Measurements from ENCODE around the gene LENG9.

Gene LENG9

DNA sequence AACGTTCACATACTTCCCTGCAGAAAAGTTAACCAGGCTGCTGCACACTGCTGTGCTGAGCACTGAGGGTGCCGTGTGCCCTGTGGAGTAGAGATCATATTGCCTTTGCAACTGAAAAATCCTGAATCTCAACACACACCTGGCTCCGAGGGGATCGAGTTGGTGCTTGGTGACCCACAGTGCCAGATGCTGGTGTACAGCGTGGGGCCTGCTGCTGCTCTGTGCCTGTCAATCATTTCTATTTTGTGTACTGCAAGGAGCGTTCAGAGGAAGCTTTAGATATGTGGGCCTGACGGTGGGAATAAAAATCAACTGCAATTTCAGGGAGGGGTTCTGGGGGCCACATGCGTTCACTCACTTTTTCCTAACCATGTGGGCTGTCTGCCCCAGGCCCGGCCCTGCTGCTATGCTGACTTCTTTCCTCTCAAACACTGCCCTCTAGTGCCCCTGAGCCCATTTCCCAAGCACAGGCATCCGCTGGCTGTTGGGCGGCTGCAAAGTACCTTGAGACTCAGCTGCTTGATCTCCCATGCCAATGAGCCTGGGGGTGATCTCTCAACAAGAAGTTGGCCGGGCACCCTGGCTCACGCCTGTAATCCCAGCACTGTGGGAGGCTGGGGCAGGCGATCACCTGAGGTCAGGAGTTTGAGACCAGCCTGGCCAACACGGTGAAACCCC lies 24.3 kb downstream of the LENG9 start:
- DNase-seq (ENCODE audit: low read depth): no peak

DNA sequence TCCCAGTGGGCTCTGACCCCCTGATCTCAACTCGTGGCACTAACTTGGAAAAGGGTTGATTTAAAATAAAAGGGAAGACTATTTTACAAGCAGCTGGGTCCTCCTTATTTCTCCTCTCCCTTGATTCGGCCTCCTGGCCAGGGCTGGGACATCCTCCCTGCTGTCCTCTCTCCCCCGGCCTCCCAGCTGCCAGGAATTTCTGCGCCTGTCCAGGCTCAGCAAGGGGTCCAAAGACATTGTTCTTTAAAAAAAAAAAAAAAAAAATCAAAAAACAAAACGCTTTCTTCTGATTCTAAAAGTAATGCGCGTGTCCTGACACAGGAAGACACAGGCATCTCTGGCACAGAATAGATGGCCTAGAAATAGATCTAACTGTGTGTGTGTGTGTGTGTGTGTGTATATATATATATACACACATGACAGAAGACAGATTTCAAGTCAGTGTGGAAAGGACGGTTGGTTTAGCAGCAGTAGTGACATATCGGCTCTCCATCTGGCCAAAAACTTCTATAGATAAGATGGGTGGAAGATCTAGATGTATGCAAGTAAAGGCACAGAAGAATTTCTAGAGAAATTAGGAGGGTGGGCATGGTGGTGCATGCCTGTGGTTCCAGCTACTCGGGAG lies 26.8 kb downstream of the LENG9 start:
- no peak for DNase-seq (ENCODE audit: low read depth)

DNA sequence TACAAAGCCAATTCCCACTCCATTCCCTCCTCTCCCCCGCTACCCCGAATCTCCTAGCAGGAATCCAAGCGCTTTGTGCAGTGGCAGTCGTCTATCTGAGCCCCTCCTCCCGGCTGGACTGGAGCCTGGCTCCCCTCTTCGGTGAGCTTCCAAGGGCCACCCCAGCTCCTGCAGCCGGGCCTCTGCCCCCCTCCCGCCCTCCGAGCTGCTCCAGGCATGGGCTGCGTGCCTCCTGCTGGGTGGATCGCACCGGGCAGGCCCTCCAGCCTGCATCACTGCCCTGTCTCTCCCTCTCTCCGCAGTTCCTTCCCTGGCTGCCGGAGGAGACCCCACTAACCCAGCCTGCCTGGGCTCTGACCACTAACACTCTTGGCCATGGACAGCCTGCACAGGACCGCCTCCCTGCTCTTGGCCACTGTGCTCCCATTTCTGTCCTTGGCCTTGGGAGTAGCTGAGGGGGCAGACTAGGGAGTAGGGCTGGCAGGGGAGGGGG lies 27.5 kb downstream of the LENG9 start:
- no peak for DNase-seq (ENCODE audit: low read depth)

DNA sequence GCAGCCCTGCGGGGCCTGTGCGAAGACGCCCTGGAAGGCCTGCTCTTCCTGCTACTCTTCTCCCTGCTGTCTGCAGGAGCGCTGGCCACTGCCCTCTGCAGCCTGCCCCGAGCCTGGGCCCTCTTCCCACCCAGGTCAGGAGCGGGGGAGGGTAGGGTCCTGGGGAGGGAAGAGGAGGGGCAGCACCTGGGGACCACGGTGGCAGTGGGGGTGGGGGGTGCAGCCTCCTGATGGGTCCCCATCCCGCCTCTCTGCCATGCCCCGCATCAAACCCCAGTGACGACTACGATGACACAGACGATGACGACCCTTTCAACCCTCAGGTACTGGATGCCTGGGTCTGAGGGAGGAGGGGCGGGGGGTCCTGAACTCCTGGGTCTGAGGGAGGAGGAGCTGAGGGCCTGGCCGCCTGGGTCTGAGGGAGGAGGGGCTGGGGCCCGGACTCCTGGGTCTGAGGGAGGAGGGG lies 28.0 kb downstream of the LENG9 start:
- DNase-seq (ENCODE audit: low read depth): no peak

DNA sequence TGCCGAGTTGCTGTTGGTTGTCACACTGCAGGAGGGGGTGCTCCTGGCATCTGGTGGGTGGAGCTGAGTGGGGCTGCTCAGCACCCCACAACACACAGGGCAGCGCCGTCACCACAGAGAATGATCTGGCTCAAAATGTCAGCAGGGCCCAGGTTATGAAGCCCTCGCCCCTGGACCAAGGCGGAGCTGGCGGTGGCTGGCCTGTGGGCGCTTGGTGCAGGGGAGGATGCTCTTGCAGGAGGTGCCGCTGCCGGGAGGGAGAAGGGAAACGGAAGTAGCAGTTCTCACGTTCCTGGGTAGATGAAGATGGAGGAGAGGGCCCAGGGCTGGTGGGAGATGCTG lies 28.7 kb downstream of the LENG9 start:
- DNase-seq (ENCODE audit: low read depth): no peak

DNA sequence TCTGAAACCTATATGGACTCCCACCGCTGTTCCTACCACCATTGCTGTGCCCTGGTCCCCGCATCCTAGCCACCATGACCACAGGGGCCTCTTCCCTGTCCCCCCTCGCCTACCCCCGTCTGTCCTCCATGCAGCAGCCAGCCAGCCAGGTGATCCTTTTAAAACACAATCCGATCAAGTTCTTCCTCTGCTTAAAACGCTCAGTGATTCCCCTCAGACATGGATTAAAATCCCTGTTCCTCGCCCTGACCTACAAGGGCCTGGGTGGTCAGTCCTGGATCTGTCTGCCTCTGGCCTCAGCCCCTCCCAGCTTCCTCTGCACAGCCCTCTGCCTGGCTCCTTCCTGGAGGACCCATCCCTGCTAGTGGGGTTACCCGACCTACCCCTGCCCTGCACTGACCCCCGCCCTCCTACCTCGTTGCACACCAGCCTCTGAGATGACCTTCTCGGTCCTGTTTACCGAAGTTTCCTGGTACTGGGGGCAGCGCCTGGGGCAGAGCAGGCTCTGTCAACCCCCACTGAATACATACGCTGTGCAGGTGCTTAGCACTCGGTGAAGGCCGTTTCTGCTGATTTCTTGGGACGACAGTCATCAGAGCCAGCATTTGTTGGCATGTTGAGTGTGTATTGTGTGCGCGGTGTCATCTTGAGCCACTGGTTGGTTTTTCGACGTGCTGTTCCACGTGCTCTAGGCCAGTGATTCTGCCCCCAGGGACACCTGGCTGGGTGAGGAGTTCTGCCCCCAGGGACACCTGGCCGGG lies 29.3 kb downstream of the LENG9 start:
- no peak for DNase-seq (ENCODE audit: low read depth)

DNA sequence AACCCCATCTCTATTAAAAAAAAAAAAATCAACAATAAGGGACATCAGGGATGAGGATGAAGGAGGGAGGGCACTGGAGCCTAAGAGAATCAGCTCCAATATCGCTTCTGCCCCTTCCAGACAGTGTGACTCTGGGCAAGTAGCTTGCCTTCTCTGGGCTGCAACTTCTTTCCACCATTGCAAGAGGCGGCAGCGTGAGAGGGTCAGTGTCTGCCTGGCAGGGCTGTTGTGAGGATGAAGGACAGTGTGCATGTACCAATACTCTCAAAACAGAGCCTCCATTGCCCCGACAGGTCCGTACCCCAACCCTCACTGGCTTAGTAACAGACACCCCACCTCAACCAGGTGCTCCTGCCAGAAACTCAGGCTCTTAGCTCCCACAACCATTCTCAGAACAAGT lies 29.9 kb downstream of the LENG9 start:
- no peak for DNase-seq (ENCODE audit: low read depth)

DNA sequence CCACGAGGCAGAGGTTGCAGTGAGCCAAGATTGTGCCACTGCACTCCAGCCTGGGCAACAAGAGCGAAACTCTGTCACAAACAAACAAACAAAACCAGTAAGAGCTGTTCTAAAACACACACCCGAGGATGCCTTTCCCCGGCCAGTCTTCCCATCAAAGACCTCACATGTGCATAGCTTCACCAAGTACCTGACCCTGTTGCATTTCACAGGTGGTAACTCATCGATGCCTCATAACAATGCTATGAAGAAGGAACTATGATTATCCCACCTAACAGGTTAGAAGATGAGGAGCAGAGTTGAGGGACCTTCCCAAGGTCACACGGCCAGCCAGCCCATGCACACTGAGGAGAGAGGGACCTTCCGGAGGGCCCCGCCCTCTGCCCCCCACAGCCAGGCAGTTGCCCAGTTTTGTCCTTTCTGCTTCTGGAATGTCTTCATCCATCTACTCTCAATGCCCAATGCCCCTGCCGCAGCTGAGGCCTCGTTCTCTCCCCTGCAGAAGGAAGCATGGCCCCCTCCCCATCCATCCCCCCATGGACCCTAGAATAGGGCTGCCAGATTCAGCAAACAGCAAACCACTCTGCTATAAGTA lies 31.3 kb downstream of the LENG9 start:
- DNase-seq (ENCODE audit: low read depth): no peak

DNA sequence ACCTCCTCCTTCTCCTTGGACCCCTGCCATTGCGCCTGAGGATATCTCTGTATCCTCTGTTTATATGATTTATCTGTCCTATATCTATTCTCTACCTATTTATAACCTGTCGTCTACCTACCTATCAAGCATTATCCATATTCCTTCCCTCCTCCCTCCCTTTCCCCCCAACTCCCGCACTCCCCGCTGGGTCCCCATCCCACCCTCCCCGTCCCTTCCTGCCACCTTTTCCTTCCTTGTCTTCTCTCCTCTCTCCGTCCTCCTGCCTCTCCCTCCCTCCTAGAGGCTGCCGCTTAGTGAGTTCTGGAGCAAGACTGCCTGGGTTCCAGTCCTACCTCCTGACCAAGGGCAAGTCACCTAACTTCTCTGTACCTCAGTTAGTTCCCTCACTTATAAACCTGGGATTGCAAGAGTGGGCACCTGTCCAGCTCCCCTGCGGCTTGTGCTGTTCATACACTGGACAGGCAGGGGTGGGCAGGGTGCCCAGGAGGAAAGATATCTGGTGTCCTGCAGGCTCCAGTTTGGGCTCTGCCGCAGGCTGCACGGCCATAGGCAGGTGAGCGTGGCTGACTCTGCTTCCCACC lies 32.2 kb downstream of the LENG9 start:
- no peak for DNase-seq (ENCODE audit: low read depth)

DNA sequence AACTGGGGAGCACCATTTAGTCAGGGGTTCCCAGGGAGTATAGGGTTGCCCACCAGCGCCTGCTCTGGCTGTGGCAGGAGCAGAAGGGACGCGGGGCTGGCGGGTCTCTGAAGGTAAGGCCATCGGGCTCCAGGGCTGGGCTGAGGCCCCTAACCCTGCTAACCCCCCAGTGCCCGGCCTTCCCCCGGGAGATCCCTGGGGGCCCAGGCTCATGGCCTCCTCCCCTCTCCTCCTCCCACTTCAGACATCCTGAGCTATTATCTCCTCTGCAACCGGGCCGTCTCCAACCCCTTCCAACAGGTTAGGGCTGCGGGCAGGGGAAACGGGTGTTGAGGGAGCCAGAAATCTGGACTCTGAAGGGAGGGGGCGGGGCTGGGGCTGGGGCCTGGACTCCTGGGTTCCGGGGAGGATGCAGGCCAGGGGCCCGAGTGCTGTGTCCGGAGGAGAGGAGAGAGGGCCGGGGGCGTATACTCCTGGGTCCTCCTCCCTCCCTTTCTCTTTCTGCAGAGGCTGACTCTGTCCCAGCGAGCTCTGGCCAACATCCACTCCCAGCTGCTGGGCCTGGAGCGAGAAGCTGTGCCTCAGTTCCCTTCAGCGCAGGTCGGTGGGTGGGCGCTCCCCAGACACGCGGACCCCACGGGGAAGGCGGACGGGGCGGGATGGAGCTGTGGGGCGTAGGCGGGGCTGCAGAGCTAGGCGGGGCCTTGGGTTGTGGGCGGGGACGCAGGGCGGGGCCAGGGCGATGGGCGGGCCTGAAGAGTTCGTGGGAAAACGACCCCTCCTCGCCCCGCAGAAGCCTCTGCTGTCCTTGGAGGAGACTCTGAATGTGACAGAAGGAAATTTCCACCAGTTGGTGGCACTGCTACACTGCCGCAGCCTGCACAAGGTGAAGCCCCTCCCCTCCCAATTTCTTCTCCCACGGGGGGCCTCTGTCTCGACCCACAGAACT lies 33.0 kb downstream of the LENG9 start:
- DNase-seq (ENCODE audit: low read depth): no peak

DNA sequence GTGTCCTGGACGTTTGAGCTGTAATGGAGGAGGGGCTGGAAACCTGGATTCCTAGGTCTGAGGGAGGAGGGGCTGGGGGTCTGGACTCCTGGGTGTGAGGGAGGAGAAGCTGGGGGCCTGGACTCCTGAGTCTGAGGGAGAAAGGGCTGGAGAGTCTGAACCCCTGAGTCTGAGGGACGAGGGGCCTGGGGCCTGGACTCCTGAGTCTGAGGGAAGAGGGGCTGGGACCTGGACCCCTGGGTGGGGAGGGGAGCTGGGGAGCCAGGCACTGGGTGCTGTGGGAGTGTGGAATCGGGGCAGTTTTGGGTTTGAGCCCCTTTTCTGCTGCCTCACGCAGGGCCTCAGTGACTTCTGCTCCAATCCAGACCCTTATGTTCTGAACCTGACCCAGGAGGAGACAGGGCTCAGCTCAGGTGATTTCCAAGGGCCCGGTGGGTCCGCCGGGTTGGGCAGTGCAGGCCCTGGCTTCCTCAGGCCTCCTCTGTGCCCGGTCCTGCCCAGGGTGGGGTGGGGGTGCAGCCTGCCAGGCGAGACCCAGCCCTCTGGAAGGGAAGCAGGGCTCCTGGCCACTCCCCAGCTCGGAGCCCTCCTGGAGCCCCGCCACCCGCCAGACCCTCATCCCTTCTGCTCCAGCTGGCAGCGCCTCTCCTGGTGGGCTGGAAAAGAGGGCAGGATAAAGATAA lies 33.9 kb downstream of the LENG9 start:
- no peak for DNase-seq (ENCODE audit: low read depth)

DNA sequence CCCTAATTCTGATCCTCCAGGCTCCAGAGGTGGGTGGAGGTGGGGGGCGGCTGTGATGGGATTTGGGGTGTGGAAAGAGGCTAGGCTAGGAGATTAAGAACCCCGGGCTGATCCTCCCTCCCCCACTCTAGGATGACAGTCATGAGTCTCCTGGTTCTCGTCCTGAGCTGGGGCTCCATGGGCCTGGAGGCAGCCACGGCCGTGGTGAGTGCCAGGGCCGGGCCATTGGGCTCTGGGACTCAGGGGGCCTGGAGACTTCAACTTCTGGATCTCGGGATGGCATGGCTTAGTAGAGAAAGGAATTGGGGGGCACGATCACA lies 34.4 kb downstream of the LENG9 start:
- DNase-seq (ENCODE audit: low read depth): no peak

DNA sequence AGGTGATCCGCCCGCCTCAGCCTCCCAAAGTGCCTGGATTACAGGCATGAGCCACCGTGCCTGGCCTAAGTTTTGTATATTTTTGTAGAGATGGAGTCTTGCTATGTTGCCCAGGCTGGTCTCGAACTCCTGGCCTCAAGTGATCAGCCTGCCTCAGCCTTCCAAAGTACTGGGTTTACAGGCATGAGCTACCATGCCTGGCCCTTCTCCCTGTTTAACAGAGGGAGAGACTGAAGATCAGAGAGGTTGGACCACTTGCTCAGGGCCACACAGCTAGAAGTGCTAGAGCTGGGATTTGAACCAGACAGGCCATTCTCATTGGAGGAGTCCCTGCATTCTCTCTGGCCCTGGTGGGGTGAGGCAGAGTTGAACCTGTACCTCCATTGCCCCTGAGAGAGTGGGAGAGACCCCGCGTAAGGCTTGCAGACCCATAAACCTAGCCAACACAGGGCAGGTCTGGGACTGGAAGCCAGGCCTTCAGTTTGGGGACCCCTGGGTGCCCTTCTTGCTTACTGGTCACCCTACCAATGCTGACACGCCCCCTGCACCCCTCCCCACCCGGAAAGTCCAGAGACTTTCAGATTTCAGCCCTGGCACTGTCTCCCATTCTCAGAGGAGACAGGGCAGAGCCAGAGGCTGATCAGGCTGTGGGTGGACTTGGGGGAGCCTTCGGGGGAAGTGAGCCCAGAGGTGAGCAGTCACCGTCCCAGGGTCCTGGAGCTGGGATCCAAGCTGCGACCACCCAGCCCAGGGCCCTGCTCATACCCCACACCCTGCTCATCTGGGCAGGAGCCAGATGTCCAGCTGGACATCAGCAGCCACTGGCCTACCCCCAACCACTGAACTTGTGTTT lies 35.0 kb downstream of the LENG9 start:
- DNase-seq (ENCODE audit: low read depth): no peak

DNA sequence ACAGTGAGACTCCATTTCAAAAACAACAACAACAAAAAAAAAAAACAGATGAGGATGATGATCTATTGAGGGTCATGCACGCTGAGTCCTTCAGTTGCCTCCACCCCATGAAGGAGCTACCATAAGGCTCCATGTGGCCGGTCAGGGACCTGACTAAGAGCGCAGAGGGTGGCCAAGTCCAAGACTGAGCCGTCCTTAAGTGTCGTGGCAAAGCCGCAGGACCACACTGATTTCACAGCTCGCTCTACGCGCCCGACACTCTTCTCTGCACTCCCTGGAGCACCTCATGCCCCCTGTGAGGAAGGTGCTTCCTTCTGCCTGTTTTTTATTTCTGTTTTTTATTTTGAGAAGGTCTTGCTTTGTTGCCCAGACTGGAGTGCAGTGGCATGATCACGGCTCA lies 36.0 kb downstream of the LENG9 start:
- no peak for DNase-seq (ENCODE audit: low read depth)

DNA sequence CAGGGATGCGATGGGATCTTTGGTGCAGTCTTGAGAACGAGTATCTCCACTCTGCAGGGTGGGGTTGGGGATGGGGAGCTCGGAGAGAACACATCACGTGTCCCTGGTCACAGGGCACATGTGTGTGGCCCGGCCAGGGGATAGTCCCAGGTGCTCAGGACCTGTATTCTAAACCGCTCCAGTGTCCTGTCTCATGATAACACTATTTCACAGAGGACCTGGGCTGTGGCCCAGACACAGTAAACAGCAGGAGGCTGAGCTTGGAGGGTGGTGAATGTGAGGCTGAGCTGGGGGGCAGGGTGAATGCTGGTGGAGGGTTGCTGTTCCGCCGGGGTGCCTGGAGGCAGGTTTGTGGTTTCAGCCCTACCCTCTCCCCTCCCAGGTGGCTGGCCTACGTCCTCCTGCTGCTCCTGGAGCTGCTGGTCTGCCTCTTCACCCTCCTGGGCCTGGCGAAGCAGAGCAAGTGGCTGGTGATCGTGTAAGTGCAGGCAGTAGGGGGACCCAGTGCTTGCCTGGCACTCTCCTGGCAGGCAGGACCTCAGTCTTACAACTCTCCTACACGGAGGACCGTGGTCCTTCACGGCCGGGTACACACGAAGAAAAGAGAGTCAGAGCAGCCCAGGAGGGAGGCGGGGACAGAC lies 37.2 kb downstream of the LENG9 start:
- DNase-seq (ENCODE audit: low read depth): no peak

DNA sequence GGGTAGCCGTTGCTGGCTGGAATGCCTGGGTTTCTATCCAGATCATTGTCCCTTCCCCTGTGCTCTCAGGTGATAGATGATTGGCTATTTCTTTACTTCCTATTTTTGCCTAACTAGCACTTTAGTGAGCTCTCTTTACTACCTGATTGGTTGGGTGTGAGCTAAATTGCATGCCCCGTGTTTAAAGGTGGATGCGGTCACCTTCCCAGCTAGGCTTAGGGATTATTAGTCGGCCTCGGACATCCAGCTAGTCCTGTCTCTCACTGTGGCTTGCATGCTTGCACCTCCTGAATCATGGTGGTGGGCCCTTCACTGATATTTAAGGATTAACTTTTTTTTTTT lies 38.2 kb downstream of the LENG9 start:
- no peak for DNase-seq (ENCODE audit: low read depth)

DNA sequence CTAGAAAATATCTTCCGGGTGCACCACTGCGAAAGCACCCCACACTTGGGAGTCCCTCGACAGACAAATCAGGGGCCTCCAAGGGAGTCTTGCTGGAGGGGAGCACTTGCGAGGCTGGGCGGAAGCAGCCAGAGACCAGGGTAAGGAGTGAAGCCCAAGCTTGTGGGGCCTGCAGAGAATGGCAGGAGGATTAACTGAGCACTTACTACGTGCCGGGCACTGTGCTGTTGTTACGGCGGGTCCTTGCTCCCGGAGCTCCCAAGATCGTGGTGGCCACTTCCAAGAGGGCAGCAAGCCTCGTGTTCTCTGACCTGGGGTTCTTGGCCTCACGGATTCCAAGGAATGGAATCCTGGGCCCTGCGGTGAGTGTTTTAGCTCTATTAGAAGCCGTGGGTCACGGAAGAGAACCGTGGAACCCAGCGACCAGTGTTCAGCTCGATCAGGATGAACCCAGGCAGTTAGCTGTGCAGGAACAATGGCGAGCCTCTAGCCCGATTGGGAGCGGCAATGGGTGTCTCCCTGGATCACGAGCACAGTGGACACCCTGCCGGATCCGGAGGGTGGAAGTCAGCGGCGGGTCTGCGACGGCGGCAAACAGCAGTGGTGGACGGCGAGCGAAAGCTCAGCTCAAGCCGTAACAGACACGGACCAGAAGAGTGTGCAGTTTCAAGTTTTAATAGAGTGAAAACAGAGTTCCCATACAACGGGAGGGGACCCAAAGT lies 38.8 kb downstream of the LENG9 start:
- no peak for DNase-seq (ENCODE audit: low read depth)

DNA sequence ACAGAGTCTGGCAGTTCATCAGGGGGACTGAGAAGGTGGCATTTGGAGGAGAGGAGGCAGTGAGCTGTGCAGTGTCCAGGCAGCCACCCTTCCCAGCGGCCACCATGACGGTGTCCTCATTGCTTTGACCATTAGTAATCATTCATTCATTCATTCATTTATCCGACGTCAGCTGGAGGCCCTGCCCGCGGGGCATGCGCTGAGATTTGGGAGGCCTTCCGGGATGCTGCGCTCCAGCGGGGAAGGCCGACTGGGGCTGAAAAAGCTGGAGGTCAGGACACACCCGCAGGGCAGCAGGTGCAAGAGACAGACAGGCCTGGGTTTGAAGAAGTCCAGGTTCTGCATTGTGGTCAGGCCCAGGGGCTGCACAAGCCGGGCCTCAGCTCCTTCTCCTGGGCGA lies 39.4 kb downstream of the LENG9 start:
- no peak for DNase-seq (ENCODE audit: low read depth)

DNA sequence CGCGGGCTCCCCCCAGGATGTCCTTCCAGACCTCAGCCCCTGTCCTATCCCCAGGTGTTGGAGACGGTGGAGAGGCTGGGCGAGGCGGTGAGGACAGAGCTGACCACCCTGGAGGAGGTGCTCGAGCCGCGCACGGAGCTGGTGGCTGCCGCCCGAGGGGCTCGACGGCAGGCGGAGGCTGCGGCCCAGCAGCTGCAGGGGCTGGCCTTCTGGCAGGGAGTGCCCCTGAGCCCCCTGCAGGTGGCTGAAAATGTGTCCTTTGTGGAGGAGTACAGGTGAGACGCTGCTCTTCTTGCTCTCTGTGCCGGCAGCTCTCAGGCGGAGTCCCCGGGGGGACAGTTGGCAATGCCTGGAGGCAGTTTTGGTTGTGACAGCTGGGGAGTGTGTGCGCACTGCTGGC lies 41.4 kb downstream of the LENG9 start:
- DNase-seq (ENCODE audit: low read depth): no peak

Measured in non-pigmented ciliary epithelial cell (primary cell).